ENCODE measurements around the gene LCMT1. TPM values are rescaled to one million over a fixed set of nuclear protein-coding genes. Genes with fewer than 3 reads are reported as not detected.

The LCMT1 gene
- polyA plus RNA-seq, 4 donors: 27.0 to 105 (median 31.9) TPM

DNA sequence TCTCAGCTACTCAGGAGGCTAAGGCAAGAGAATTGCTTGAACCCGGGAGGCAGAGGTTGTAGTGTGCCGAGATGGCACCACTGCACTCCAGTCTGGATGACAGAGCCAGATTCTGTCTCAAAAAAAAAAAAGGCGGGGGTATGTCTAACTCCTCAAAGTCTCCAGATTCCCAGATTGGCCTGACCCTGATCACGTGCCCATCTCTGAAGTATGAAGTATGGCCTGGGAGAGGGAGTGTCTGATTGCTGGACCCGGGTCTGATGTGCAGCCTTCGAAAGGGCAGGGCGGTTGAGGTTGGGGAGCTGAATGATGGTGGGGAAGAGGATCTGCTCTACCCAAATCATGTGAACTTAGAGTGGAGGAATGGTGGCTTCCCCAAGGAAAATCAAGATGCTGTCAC is 87.9 kb downstream of the LCMT1 start:
- no peak for FAIRE-seq
- no peak overlapping the region for H3K27ac ChIP-seq (ENCODE audit: low read depth in 1 of 3, low read length in 2 of 3)
- no peaks in the 10 kb centered on the region for H3K27me3 ChIP-seq (ENCODE audit: control insufficient read depth in 3 of 3, insufficient read depth in 3 of 3, low read length in 3 of 3)
- DNase-seq: no peak
- H3K36me3 ChIP-seq (ENCODE audit: control insufficient read depth in 3 of 3, insufficient read depth in 2 of 3, low read depth in 1 of 3, low read length in 3 of 3): no peaks in the 10 kb centered on the region
- no peaks in the 10 kb centered on the region for H3K4me1 ChIP-seq (ENCODE audit: control insufficient read depth in 3 of 3, insufficient read depth in 2 of 3, low read depth in 1 of 3, low read length in 2 of 3)
- 86 to 89% (median 88%) methylated on average over 7 of the region's 7 CpGs for WGBS, 3 donors
- H3K9me3 ChIP-seq (ENCODE audit: control insufficient read depth in 2 of 2, insufficient read depth in 1 of 2, low read depth in 1 of 2, low read length in 1 of 2): no peaks in the 10 kb centered on the region
- no peak overlapping the region for H3K4me3 ChIP-seq (ENCODE audit: low read depth in 1 of 3, low read length in 3 of 3)

- DNase-seq: peak in 1 of 2 donors; percentile 55
- Histone ChIP-seq H3K9me3 (ENCODE audit: control insufficient read depth in 2 of 2, insufficient read depth in 1 of 2, low read depth in 1 of 2, low read length in 1 of 2) (no peaks in the 10 kb centered on the region), H3K27ac (ENCODE audit: low read depth in 1 of 3, low read length in 2 of 3) (no peak overlapping the region), H3K4me1 (ENCODE audit: control insufficient read depth in 3 of 3, insufficient read depth in 2 of 3, low read depth in 1 of 3, low read length in 2 of 3) (no peaks in the 10 kb centered on the region), H3K4me3 (ENCODE audit: low read depth in 1 of 3, low read length in 3 of 3) (no peak overlapping the region), H3K36me3 (ENCODE audit: control insufficient read depth in 3 of 3, insufficient read depth in 2 of 3, low read depth in 1 of 3, low read length in 3 of 3) (no peaks in the 10 kb centered on the region), H3K27me3 (ENCODE audit: control insufficient read depth in 3 of 3, insufficient read depth in 3 of 3, low read length in 3 of 3) (no peaks in the 10 kb centered on the region)
- no peak for FAIRE-seq
- 43 to 51% (median 46%) methylated on average over 4 of the region's 4 CpGs for WGBS, 3 donors
These were observed 99.2 kb downstream of the LCMT1 start for GRCh38 chr16:25210758-25211157.

GRCh38 chr16:25212636-25213035 is 101.1 kb downstream of the LCMT1 start:
- FAIRE-seq (no peak), DNase-seq (no peak)
- Histone ChIP-seq H3K9me3 (ENCODE audit: control insufficient read depth in 2 of 2, insufficient read depth in 1 of 2, low read depth in 1 of 2, low read length in 1 of 2) (no peaks in the 10 kb centered on the region), H3K27ac (ENCODE audit: low read depth in 1 of 3, low read length in 2 of 3) (no peak overlapping the region), H3K4me3 (ENCODE audit: low read depth in 1 of 3, low read length in 3 of 3) (no peak overlapping the region), H3K36me3 (ENCODE audit: control insufficient read depth in 3 of 3, insufficient read depth in 2 of 3, low read depth in 1 of 3, low read length in 3 of 3) (no peaks in the 10 kb centered on the region), H3K27me3 (ENCODE audit: control insufficient read depth in 3 of 3, insufficient read depth in 3 of 3, low read length in 3 of 3) (no peaks in the 10 kb centered on the region), H3K4me1 (ENCODE audit: control insufficient read depth in 3 of 3, insufficient read depth in 2 of 3, low read depth in 1 of 3, low read length in 2 of 3) (peaks cover 0 to 9% (median 0%) of the 10 kb centered on the region in 3 donors)
- WGBS, 3 donors: 82 to 83% (median 83%) methylated on average over 2 of the region's 2 CpGs

DNA sequence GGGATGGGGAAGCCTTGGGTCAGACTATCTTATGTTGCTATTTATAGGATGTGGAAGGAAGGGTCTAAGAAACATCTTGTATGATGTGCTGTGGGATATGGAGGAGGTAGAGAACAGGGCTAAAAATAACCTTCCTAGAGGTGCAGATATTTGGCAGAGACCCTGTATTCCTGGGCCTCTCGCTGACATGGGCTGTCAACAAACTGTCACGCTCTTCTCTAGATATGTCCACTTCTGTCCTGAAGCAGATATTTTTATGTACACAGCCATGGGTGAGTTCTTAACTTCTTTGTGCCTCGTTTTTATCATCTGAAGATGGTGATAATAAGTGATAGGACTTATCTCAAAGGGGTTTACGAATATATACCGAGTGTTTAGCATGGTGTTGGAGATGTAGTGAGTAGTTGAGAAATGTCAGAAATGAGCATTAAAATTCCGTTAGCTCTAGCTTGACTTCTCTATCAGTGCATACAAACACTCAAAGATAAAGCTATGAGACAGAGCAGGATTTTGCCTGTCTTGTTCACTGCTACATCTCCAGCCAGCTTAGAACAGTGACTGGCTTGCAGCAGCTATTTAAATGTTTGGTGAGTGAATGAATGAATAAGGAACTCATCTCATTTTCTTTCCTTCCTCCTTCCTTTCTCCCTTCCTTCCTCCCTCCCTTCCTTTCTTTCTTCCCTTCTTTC is 102.3 kb downstream of the LCMT1 start:
- no peak for DNase-seq
- Histone ChIP-seq H3K4me3 (ENCODE audit: low read depth in 1 of 3, low read length in 3 of 3) (no peak overlapping the region), H3K27ac (ENCODE audit: low read depth in 1 of 3, low read length in 2 of 3) (no peak overlapping the region), H3K4me1 (ENCODE audit: control insufficient read depth in 3 of 3, insufficient read depth in 2 of 3, low read depth in 1 of 3, low read length in 2 of 3) (peaks cover 0 to 9% (median 0%) of the 10 kb centered on the region in 3 donors), H3K36me3 (ENCODE audit: control insufficient read depth in 3 of 3, insufficient read depth in 2 of 3, low read depth in 1 of 3, low read length in 3 of 3) (no peaks in the 10 kb centered on the region), H3K9me3 (ENCODE audit: control insufficient read depth in 2 of 2, insufficient read depth in 1 of 2, low read depth in 1 of 2, low read length in 1 of 2) (no peaks in the 10 kb centered on the region), H3K27me3 (ENCODE audit: control insufficient read depth in 3 of 3, insufficient read depth in 3 of 3, low read length in 3 of 3) (no peaks in the 10 kb centered on the region)
- WGBS, 3 donors: 51 to 62% (median 51%) methylated on average over 6 of the region's 6 CpGs
- no peak for FAIRE-seq

- H3K9me3 ChIP-seq (ENCODE audit: control insufficient read depth in 2 of 2, insufficient read depth in 1 of 2, low read depth in 1 of 2, low read length in 1 of 2): no peaks in the 10 kb centered on the region
- peak overlapping the region in 1 of 3 donors; percentile 58 for H3K27ac ChIP-seq (ENCODE audit: low read depth in 1 of 3, low read length in 2 of 3)
- 75 to 86% (median 77%) methylated on average over 17 of the region's 17 CpGs for WGBS, 3 donors
- no peaks in the 10 kb centered on the region for H3K36me3 ChIP-seq (ENCODE audit: control insufficient read depth in 3 of 3, insufficient read depth in 2 of 3, low read depth in 1 of 3, low read length in 3 of 3)
- DNase-seq (no peak), FAIRE-seq (no peak)
- peaks cover 0 to 9% (median 0%) of the 10 kb centered on the region in 3 donors for H3K4me1 ChIP-seq (ENCODE audit: control insufficient read depth in 3 of 3, insufficient read depth in 2 of 3, low read depth in 1 of 3, low read length in 2 of 3)
- no peaks in the 10 kb centered on the region for H3K27me3 ChIP-seq (ENCODE audit: control insufficient read depth in 3 of 3, insufficient read depth in 3 of 3, low read length in 3 of 3)
- H3K4me3 ChIP-seq (ENCODE audit: low read depth in 1 of 3, low read length in 3 of 3): no peak overlapping the region
These were observed 105.6 kb downstream of the LCMT1 start for GRCh38 chr16:25217112-25217511.

- H3K36me3 ChIP-seq (ENCODE audit: control insufficient read depth in 3 of 3, insufficient read depth in 2 of 3, low read depth in 1 of 3, low read length in 3 of 3): no peaks in the 10 kb centered on the region
- H3K4me1 ChIP-seq (ENCODE audit: control insufficient read depth in 3 of 3, insufficient read depth in 2 of 3, low read depth in 1 of 3, low read length in 2 of 3): peaks cover 0 to 9% (median 0%) of the 10 kb centered on the region in 3 donors
- no peak overlapping the region for H3K27ac ChIP-seq (ENCODE audit: low read depth in 1 of 3, low read length in 2 of 3)
- no peak overlapping the region for H3K4me3 ChIP-seq (ENCODE audit: low read depth in 1 of 3, low read length in 3 of 3)
- FAIRE-seq (no peak), DNase-seq (no peak)
- H3K27me3 ChIP-seq (ENCODE audit: control insufficient read depth in 3 of 3, insufficient read depth in 3 of 3, low read length in 3 of 3): no peaks in the 10 kb centered on the region
- H3K9me3 ChIP-seq (ENCODE audit: control insufficient read depth in 2 of 2, insufficient read depth in 1 of 2, low read depth in 1 of 2, low read length in 1 of 2): no peaks in the 10 kb centered on the region
- WGBS, 3 donors: 76 to 91% (median 88%) methylated on average over 4 of the region's 4 CpGs
These were observed 106.4 kb downstream of the LCMT1 start for GRCh38 chr16:25217921-25218320.

DNA sequence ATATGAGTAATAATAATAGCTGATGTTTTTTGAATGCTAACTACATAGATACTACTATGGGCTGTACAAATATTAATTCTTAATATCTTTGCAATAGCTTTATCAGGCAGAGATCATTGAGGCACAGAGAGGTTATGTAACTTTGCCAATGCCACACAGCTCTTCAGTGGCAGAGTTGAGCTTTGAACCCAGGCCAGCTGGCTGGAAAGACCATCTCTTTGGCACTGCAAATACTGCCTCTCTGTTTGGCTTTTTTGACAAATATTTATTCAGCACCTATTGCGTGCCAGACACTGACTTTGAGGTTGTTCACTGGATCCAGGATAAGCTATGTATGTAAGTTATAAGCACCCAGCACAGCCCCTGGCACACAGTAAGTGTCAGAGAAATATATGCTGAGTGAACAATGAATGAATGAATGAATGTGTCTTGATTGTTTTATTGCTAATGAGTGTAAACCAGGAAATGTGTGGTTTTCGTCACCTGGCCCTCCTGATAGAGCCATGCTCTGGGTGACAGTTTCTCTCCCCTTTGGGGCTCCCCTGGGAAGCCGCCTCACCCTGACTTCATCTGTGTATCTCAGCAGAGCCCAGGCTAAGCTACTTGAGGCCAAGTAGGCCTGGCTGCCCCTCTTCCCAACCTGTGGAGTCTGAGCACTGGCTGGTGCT is 107.7 kb downstream of the LCMT1 start:
- Histone ChIP-seq H3K4me3 (ENCODE audit: low read depth in 1 of 3, low read length in 3 of 3) (no peak overlapping the region), H3K4me1 (ENCODE audit: control insufficient read depth in 3 of 3, insufficient read depth in 2 of 3, low read depth in 1 of 3, low read length in 2 of 3) (peaks cover 0 to 9% (median 0%) of the 10 kb centered on the region in 3 donors), H3K27me3 (ENCODE audit: control insufficient read depth in 3 of 3, insufficient read depth in 3 of 3, low read length in 3 of 3) (no peaks in the 10 kb centered on the region), H3K9me3 (ENCODE audit: control insufficient read depth in 2 of 2, insufficient read depth in 1 of 2, low read depth in 1 of 2, low read length in 1 of 2) (no peaks in the 10 kb centered on the region), H3K27ac (ENCODE audit: low read depth in 1 of 3, low read length in 2 of 3) (no peak overlapping the region), H3K36me3 (ENCODE audit: control insufficient read depth in 3 of 3, insufficient read depth in 2 of 3, low read depth in 1 of 3, low read length in 3 of 3) (no peaks in the 10 kb centered on the region)
- WGBS, 3 donors: 73 to 78% (median 77%) methylated on average over 3 of the region's 3 CpGs
- DNase-seq: no peak
- no peak for FAIRE-seq

GRCh38 chr16:25222959-25223358 is 111.4 kb downstream of the LCMT1 start:
- H3K9me3 ChIP-seq (ENCODE audit: control insufficient read depth in 2 of 2, insufficient read depth in 1 of 2, low read depth in 1 of 2, low read length in 1 of 2): no peaks in the 10 kb centered on the region
- H3K4me3 ChIP-seq (ENCODE audit: low read depth in 1 of 3, low read length in 3 of 3): no peak overlapping the region
- FAIRE-seq (no peak), DNase-seq (no peak)
- H3K27ac ChIP-seq (ENCODE audit: low read depth in 1 of 3, low read length in 2 of 3): no peak overlapping the region
- no peaks in the 10 kb centered on the region for H3K36me3 ChIP-seq (ENCODE audit: control insufficient read depth in 3 of 3, insufficient read depth in 2 of 3, low read depth in 1 of 3, low read length in 3 of 3)
- WGBS, 3 donors: 66 to 80% (median 73%) methylated on average over 8 of the region's 8 CpGs
- no peaks in the 10 kb centered on the region for H3K4me1 ChIP-seq (ENCODE audit: control insufficient read depth in 3 of 3, insufficient read depth in 2 of 3, low read depth in 1 of 3, low read length in 2 of 3)
- H3K27me3 ChIP-seq (ENCODE audit: control insufficient read depth in 3 of 3, insufficient read depth in 3 of 3, low read length in 3 of 3): no peaks in the 10 kb centered on the region
